GM12873 (cell line): ENCODE data around the gene POMT2.

Experiments used
- CTCF ChIP-seq: IDR thresholded peaks from 2 replicates; pipeline ENCODE4 v1.5.1; 2012; ENCODE audit warnings: low read depth, mild to moderate bottlenecking, moderate library complexity, low read length, control low read depth; ENCODE audit not compliant: insufficient read depth; ENCODE audit errors: missing control alignments

The POMT2 gene

DNA sequence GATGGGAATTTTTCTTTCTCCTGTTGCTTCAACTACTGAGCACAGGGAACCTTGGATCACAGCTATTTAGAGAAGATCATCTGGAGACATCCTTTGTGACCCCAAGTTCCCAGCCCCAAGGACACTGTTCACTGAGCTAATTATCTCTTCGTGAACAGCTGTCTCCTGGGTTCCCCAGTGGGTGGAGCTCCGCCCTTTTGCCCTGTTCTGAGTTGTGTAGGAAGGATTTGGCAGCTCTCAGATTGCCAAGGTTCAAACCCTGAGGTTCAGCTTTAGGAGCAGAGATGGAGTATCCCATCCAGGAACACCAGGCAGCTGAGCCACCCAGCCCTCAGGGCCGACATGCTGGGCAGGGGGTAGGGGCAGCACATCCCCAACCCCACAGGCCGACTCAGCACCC is 81.7 kb downstream of the POMT2 start:
- TF ChIP-seq CTCF = no peak

DNA sequence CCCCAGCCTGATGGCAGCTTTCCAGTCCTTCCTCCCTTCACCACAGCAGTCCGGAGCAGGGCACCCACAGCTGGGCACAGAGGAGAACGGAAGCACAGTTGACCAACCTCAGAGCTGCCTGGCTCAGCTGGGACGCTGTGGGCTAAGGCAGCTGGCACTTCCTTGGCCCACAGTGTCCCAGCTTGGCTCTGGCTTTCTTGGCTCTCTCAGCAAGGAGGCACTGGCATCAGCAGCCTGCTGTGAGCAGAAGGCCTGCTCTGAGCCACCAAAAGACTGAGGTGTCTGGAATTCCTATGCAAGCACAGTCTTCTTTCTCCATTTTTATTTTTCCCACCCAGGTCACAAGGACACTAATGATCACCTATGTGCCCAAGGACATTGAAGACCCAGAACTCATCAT is 82.3 kb downstream of the POMT2 start:
- TF ChIP-seq CTCF = no peak

GRCh38 chr14:77236814-77237213 is 83.9 kb downstream of the POMT2 start:
- TF ChIP-seq CTCF = no peak

- TF ChIP-seq CTCF = no peak
Measured at GRCh38 chr14:77231721-77232120, 89.0 kb downstream of the POMT2 start.

- TF ChIP-seq CTCF = no peak
Measured at GRCh38 chr14:77230914-77231313, 89.8 kb downstream of the POMT2 start.

DNA sequence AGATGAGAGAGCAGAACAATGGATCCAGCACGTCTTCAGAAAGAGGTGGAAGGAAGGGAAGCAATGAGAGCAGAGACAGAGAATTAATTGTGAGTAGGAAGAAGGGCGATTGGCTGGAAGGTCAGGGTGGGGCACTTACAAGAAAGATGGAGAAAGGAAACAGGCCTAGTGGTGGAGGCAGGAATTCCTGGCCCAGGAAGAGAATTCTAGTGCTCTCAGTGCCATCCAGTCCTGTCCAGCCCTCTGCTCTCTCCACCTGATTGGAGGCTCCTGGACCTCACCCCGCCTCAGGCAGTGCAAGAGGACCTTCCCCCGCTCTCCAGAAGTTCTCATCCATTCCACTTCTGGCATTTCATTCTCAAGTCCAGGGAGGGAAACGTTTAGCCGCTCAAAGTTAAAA is 92.6 kb downstream of the POMT2 start:
- peak; percentile 3 for TF ChIP-seq CTCF

DNA sequence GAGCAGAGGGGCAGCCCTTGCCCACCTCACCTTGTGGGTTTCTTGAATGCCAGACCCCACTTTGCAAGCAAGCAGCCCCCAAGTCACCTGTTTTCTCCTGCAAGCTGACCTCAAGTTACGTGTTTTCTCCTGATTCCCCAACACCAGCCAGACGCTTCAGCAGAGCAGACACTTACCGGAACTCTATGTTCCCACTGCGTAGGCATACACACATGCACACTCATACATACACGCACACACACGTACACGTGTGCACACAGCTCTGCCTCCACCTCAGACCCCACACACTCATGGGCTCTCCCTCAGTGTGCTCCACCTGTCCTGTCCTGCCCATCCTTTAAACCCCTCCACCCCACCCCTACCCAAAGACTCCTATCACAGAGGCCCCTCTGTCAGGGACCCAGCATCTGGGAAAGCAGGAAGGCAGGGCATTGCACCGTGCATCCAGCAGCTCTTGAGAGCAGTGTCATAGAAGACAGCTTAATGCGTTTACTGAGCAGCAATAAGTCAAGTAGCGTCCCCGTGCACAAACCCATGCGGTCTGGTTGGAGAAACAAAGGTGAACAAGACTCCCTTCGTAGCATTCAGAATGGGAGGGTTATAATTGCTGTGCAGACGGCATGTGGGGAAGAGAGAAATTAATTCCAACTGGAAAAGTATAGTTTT is 94.7 kb downstream of the POMT2 start:
- no peak for TF ChIP-seq CTCF

GRCh38 chr14:77225254-77225653 is 95.4 kb downstream of the POMT2 start:
- no peak for TF ChIP-seq CTCF
